GM12872 (cell line): Measurements from ENCODE around the gene ATG14.

Source experiments
- TF ChIP-seq, protein P1 (sequence below): IDR thresholded peaks from 3 replicates; pipeline ENCODE4 v1.5.1; 2011; ENCODE audit warnings: low read depth, mild to moderate bottlenecking, low read length, moderate library complexity; ENCODE audit not compliant: insufficient read depth

ATG14 gene

GRCh38 chr14:55432628-55433027 lies 21.0 kb upstream of the ATG14 start:
- TF ChIP-seq, protein P1, sequence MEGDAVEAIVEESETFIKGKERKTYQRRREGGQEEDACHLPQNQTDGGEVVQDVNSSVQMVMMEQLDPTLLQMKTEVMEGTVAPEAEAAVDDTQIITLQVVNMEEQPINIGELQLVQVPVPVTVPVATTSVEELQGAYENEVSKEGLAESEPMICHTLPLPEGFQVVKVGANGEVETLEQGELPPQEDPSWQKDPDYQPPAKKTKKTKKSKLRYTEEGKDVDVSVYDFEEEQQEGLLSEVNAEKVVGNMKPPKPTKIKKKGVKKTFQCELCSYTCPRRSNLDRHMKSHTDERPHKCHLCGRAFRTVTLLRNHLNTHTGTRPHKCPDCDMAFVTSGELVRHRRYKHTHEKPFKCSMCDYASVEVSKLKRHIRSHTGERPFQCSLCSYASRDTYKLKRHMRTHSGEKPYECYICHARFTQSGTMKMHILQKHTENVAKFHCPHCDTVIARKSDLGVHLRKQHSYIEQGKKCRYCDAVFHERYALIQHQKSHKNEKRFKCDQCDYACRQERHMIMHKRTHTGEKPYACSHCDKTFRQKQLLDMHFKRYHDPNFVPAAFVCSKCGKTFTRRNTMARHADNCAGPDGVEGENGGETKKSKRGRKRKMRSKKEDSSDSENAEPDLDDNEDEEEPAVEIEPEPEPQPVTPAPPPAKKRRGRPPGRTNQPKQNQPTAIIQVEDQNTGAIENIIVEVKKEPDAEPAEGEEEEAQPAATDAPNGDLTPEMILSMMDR = no peak

DNA sequence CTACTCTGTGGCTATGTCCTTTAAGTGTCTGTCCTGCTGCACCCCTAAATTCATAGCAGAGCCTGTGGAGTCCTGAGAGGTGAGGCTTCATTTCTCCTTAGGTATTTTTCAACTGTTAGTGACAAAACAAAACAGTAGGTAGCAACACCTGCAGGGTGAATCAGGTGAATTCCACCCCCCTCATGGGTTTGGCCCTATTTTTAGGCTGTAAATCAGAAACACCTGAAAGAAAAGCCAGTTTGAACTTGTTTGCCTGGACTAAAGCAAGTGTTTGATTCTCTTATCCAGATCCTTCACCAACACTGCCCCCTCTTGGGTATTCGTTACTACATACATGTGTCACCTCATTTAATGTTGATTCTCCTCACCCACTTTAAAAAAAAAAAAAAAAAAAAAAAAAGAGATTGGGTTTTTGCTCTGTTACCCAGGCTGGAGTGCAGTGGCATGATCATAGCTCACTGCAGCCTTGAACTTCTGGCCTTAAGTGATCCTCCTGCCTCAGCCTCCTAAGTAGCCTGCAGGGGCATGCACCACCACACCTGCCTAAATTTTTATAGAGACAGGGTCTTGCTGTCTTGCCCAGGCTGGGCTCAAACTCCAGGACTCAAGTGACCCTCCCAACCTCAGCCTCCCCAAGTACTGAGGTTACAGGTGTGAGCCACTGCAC lies 18.5 kb upstream of the ATG14 start:
- TF ChIP-seq, protein P1 = peak; percentile 46; the same call in 2 of the 3 replicates

GRCh38 chr14:55427439-55427838 lies 15.8 kb upstream of the ATG14 start:
- TF ChIP-seq, protein P1 = no peak

- TF ChIP-seq, protein P1 = no peak
These were observed 15.3 kb upstream of the ATG14 start for GRCh38 chr14:55426891-55427290.

GRCh38 chr14:55425091-55425490 lies 13.5 kb upstream of the ATG14 start:
- TF ChIP-seq, protein P1 = no peak

DNA sequence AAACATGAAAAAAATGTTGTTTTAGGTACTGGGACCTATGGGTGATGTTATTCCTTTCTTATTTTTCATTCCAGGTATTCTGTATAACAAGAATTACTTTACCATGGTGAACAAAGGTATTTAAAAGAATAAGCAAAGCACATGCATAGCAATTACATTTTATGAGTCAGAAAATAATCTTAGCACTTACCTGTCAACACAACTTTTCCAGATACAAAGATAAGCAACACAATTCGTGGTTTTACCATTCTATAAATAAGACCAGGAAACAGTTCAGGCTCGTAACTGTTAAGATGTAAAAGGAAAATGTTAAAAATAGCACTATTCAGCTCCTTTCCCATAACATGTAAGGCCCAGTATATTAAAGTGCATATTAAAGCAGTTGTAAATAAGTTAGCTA lies 12.3 kb upstream of the ATG14 start:
- TF ChIP-seq, protein P1 = no peak

- TF ChIP-seq, protein P1 = no peak
These were observed 8.0 kb upstream of the ATG14 start for GRCh38 chr14:55419663-55420062.
